Fibroblast of upper back skin (primary cell): ENCODE measurements around the gene PRKCZ.
"Not testable (repeated sequence)": the region's sequence is repeated elsewhere in the genome, so short reads cannot be mapped to it uniquely, and the experiment has no call there.

Experiments
- DNase-seq: peaks from one replicate; pipeline ENCODE4 v3.0.0-alpha.2; 2013

PRKCZ gene

GRCh38 chr1:2104621-2105427 is 54.6 kb downstream of the PRKCZ start:
- no peak for DNase-seq

GRCh38 chr1:2105781-2106524 is 55.7 kb downstream of the PRKCZ start:
- DNase-seq = no peak

GRCh38 chr1:2106659-2107405 is 56.6 kb downstream of the PRKCZ start:
- no peak for DNase-seq

- DNase-seq = no peak
Observed at GRCh38 chr1:2107586-2108212, 57.5 kb downstream of the PRKCZ start.

GRCh38 chr1:2108213-2108876 is 58.1 kb downstream of the PRKCZ start:
- peak; percentile 41 for DNase-seq

GRCh38 chr1:2108877-2109580 is 58.8 kb downstream of the PRKCZ start:
- DNase-seq = no peak

- DNase-seq = no peak
Observed at GRCh38 chr1:2109581-2110021, 59.4 kb downstream of the PRKCZ start.

- DNase-seq = no peak
Observed at GRCh38 chr1:2110191-2110737, 60.1 kb downstream of the PRKCZ start.

- DNase-seq = no peak
Observed at GRCh38 chr1:2110738-2111673, 60.8 kb downstream of the PRKCZ start.

GRCh38 chr1:2111674-2112035 is 61.4 kb downstream of the PRKCZ start:
- no peak for DNase-seq

GRCh38 chr1:2112280-2112701 is 62.1 kb downstream of the PRKCZ start:
- DNase-seq = no peak

GRCh38 chr1:2113620-2114135 is 63.5 kb downstream of the PRKCZ start:
- no peak for DNase-seq

GRCh38 chr1:2114635-2115007 is 64.4 kb downstream of the PRKCZ start:
- not testable (repeated sequence) for DNase-seq

GRCh38 chr1:2115008-2115641 is 64.9 kb downstream of the PRKCZ start:
- DNase-seq = no peak

- peak; percentile 7 for DNase-seq
Observed at GRCh38 chr1:2115702-2116341, 65.6 kb downstream of the PRKCZ start.

- no peak for DNase-seq
Observed at GRCh38 chr1:2119886-2120285, 69.7 kb downstream of the PRKCZ start.

- DNase-seq = no peak
Observed at GRCh38 chr1:2121101-2121691, 71.0 kb downstream of the PRKCZ start.

- DNase-seq = not testable (repeated sequence)
Observed at GRCh38 chr1:2121794-2122193, 71.6 kb downstream of the PRKCZ start.
